ENCODE data around the gene SERPINA5. TPM values are rescaled to one million over a fixed set of nuclear protein-coding genes. Genes with fewer than 3 reads are reported as not detected.

Gene SERPINA5
- total and polyA plus RNA-seq, 10 donors, result 11.5 to 216 (median 135) TPM

GRCh38 chr14:94597788-94598187 lies 16.6 kb downstream of the SERPINA5 start:
- intact Hi-C loops (cut with DNase I; ENCODE audit: low total_unique reads), result no loop called here
- H3K27me3 ChIP-seq (replicated peaks in 1 of 7), result peaks cover 0 to 12% (median 0%) of the 10 kb centered on the region in 7 donors
- peak overlapping the region in 3 of 8 donors; percentile 69 to 80 (median 72) for H3K27ac ChIP-seq
- no peak overlapping the region for H3K4me3 ChIP-seq
- peaks cover 0 to 28% (median 9%) of the 10 kb centered on the region in 6 donors for H3K4me1 ChIP-seq
- no peaks in the 10 kb centered on the region for H3K36me3 ChIP-seq
- no peaks in the 10 kb centered on the region for H3K9me3 ChIP-seq
- DNase-seq, result no peak
- TF ChIP-seq POLR2A (IDR thresholded peaks at IDR 0.05) (no peak), POLR2AphosphoS5 (IDR thresholded peaks at IDR 0.05) (no peak)
- TF ChIP-seq, protein P1, sequence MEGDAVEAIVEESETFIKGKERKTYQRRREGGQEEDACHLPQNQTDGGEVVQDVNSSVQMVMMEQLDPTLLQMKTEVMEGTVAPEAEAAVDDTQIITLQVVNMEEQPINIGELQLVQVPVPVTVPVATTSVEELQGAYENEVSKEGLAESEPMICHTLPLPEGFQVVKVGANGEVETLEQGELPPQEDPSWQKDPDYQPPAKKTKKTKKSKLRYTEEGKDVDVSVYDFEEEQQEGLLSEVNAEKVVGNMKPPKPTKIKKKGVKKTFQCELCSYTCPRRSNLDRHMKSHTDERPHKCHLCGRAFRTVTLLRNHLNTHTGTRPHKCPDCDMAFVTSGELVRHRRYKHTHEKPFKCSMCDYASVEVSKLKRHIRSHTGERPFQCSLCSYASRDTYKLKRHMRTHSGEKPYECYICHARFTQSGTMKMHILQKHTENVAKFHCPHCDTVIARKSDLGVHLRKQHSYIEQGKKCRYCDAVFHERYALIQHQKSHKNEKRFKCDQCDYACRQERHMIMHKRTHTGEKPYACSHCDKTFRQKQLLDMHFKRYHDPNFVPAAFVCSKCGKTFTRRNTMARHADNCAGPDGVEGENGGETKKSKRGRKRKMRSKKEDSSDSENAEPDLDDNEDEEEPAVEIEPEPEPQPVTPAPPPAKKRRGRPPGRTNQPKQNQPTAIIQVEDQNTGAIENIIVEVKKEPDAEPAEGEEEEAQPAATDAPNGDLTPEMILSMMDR (IDR thresholded peaks at IDR 0.05 in 8 of 11, conservative IDR thresholded peaks at IDR 0.05 in 3 of 11), result no peak
- 69 to 93% (median 89%) methylated on average over 5 of the region's 5 CpGs for WGBS, 5 donors

DNA sequence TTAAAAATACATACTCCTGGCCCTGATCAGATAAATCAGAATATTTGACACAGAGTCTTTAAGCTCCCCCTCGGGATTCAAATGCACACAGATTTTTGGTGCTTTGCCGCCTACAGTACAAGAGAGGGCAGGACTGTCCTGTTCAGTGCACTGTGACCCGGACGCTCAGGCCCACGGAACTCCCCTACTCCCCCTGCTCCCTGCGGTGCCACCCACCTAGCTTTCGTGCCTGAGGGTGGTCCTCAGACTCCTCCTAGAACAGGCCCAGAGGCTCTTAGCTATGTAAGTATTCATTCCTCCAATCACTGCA lies 17.2 kb downstream of the SERPINA5 start:
- no peaks in the 10 kb centered on the region for H3K9me3 ChIP-seq
- TF ChIP-seq POLR2A (IDR thresholded peaks at IDR 0.05) (no peak), POLR2AphosphoS5 (IDR thresholded peaks at IDR 0.05) (no peak)
- TF ChIP-seq, protein P1 (IDR thresholded peaks at IDR 0.05 in 8 of 11, conservative IDR thresholded peaks at IDR 0.05 in 3 of 11), result no peak

GRCh38 chr14:94598816-94599655 lies 17.8 kb downstream of the SERPINA5 start:
- no peak for DNase-seq

More for the DNA sequence above, 17.2 kb downstream of the SERPINA5 start:
- Histone ChIP-seq H3K4me3 (no peak overlapping the region), H3K4me1 (peaks cover 0 to 28% (median 9%) of the 10 kb centered on the region in 6 donors), H3K36me3 (no peaks in the 10 kb centered on the region), H3K27me3 (replicated peaks in 1 of 7) (peaks cover 0 to 12% (median 0%) of the 10 kb centered on the region in 7 donors), H3K27ac (peak overlapping the region; percentile 10 to 85 (median 60))
- WGBS, 5 donors, result 63 to 87% (median 67%) methylated on average over 7 of the region's 7 CpGs
- intact Hi-C loops (cut with DNase I; ENCODE audit: low total_unique reads), result no loop called here
- DNase-seq, result no peak

GRCh38 chr14:94599656-94600004 lies 18.4 kb downstream of the SERPINA5 start:
- peaks cover 0 to 8% (median 0%) of the 10 kb centered on the region in 7 donors for H3K27me3 ChIP-seq (replicated peaks in 1 of 7)
- H3K4me3 ChIP-seq, result no peak overlapping the region
- DNase-seq, result peak; percentile 68
- H3K27ac ChIP-seq, result peak overlapping the region; percentile 29 to 85 (median 74)
- no peaks in the 10 kb centered on the region for H3K36me3 ChIP-seq
- WGBS, 5 donors, result 18 to 37% (median 25%) methylated on average over 3 of the region's 3 CpGs
- H3K4me1 ChIP-seq, result peaks cover 0 to 28% (median 9%) of the 10 kb centered on the region in 6 donors
- no peaks in the 10 kb centered on the region for H3K9me3 ChIP-seq
- TF ChIP-seq POLR2AphosphoS5 (IDR thresholded peaks at IDR 0.05) (no peak), POLR2A (IDR thresholded peaks at IDR 0.05) (no peak)
- TF ChIP-seq, protein P1 (IDR thresholded peaks at IDR 0.05 in 8 of 11, conservative IDR thresholded peaks at IDR 0.05 in 3 of 11), result no peak
- intact Hi-C loops (cut with DNase I; ENCODE audit: low total_unique reads), result no loop called here

More at GRCh38 chr14:94598816-94599655, 17.8 kb downstream of the SERPINA5 start:
- Histone ChIP-seq H3K4me1 (peaks cover 0 to 28% (median 9%) of the 10 kb centered on the region in 6 donors), H3K4me3 (no peak overlapping the region), H3K27me3 (replicated peaks in 1 of 7) (peaks cover 0 to 12% (median 0%) of the 10 kb centered on the region in 7 donors), H3K9me3 (no peaks in the 10 kb centered on the region), H3K27ac (peak overlapping the region; percentile 29 to 85 (median 74)), H3K36me3 (no peaks in the 10 kb centered on the region)
- TF ChIP-seq, protein P1 (IDR thresholded peaks at IDR 0.05 in 8 of 11, conservative IDR thresholded peaks at IDR 0.05 in 3 of 11), result no peak
- peak in 2 of 3 donors; percentile 82 for TF ChIP-seq POLR2AphosphoS5 (IDR thresholded peaks at IDR 0.05)
- TF ChIP-seq POLR2A (IDR thresholded peaks at IDR 0.05), result no peak
- intact Hi-C loops (cut with DNase I; ENCODE audit: low total_unique reads), result no loop called here
- WGBS, 5 donors, result 59 to 72% (median 63%) methylated on average over 9 to 11 of the region's 11 CpGs
